ENCODE measurements around the gene SLC13A3.

DNA sequence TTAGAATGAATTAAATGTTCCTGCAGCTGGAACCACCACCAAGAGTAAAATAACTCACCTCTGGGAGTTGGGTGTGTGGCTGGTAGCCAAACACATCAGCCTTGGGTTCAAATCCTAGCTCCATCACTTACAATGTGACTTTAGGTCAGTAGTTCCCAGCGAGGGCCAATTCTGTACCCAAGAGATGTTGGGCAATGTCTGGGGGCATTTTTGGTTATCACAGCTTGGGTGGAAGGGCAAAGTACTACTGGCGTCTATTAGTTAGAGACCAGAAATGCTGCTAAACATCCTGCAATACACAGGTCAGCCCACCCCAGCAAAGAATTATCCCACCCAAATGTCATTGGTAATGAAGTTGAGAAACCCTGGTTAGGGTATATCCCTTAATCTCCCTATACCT lies 48.8 kb downstream of the SLC13A3 start:
- TF ChIP-seq, protein P1, sequence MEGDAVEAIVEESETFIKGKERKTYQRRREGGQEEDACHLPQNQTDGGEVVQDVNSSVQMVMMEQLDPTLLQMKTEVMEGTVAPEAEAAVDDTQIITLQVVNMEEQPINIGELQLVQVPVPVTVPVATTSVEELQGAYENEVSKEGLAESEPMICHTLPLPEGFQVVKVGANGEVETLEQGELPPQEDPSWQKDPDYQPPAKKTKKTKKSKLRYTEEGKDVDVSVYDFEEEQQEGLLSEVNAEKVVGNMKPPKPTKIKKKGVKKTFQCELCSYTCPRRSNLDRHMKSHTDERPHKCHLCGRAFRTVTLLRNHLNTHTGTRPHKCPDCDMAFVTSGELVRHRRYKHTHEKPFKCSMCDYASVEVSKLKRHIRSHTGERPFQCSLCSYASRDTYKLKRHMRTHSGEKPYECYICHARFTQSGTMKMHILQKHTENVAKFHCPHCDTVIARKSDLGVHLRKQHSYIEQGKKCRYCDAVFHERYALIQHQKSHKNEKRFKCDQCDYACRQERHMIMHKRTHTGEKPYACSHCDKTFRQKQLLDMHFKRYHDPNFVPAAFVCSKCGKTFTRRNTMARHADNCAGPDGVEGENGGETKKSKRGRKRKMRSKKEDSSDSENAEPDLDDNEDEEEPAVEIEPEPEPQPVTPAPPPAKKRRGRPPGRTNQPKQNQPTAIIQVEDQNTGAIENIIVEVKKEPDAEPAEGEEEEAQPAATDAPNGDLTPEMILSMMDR (conservative IDR thresholded peaks at IDR 0.05 in 1 of 2, IDR thresholded peaks at IDR 0.05 in 1 of 2; ENCODE audit: extremely low read depth in 1 of 2, insufficient read depth in 1 of 2, low read depth in 1 of 2, low read length in 2 of 2), result no peak
- no peak for TF ChIP-seq EZH2 (IDR thresholded peaks at IDR 0.05; ENCODE audit: borderline replicate concordance, low read length)

All from mammary epithelial cell (primary cell).